ENCODE results near the gene RASGEF1B. TPM values are rescaled to one million over a fixed set of nuclear protein-coding genes. Genes with fewer than 3 reads are reported as not detected.

RASGEF1B gene
- total RNA-seq, 1 donor from 2014 or later, result 10.2 TPM

- no peak overlapping the region for H3K4me3 Mint-ChIP-seq (ENCODE audit: low read depth)
- H3K36me3 Mint-ChIP-seq (ENCODE audit: insufficient read depth), result peaks cover 38% of the 10 kb centered on the region
- no peak for TF ChIP-seq CTCF (IDR thresholded peaks at IDR 0.05; ENCODE audit: unreplicated experiment)
- H3K27ac Mint-ChIP-seq, result no peak overlapping the region
- DNase-seq (ENCODE audit: low spot score, unreplicated experiment), result no peak
- H3K27me3 Mint-ChIP-seq, result no peaks in the 10 kb centered on the region
- H3K4me1 Mint-ChIP-seq (ENCODE audit: low read depth), result peaks cover 1% of the 10 kb centered on the region
- no peaks in the 10 kb centered on the region for H3K9me3 Mint-ChIP-seq (ENCODE audit: low read depth)
Measured at GRCh38 chr4:81446634-81447033, 25.1 kb downstream of the RASGEF1B start.

- H3K27me3 Mint-ChIP-seq, result no peaks in the 10 kb centered on the region
- no peaks in the 10 kb centered on the region for H3K9me3 Mint-ChIP-seq (ENCODE audit: low read depth)
- H3K4me3 Mint-ChIP-seq (ENCODE audit: low read depth), result no peak overlapping the region
- peaks cover 40% of the 10 kb centered on the region for H3K36me3 Mint-ChIP-seq (ENCODE audit: insufficient read depth)
- DNase-seq (ENCODE audit: low spot score, unreplicated experiment), result no peak
- no peak overlapping the region for H3K27ac Mint-ChIP-seq
- no peak for TF ChIP-seq CTCF (IDR thresholded peaks at IDR 0.05; ENCODE audit: unreplicated experiment)
- H3K4me1 Mint-ChIP-seq (ENCODE audit: low read depth), result no peaks in the 10 kb centered on the region
Measured at GRCh38 chr4:81445196-81445595, 26.5 kb downstream of the RASGEF1B start.

GRCh38 chr4:81442484-81443085 is 29.1 kb downstream of the RASGEF1B start:
- no peak overlapping the region for H3K4me3 Mint-ChIP-seq (ENCODE audit: low read depth)
- H3K9me3 Mint-ChIP-seq (ENCODE audit: low read depth), result no peaks in the 10 kb centered on the region
- H3K27me3 Mint-ChIP-seq, result no peaks in the 10 kb centered on the region
- TF ChIP-seq CTCF (IDR thresholded peaks at IDR 0.05; ENCODE audit: unreplicated experiment), result no peak
- H3K27ac Mint-ChIP-seq, result no peak overlapping the region
- no peak for DNase-seq (ENCODE audit: low spot score, unreplicated experiment)
- peaks cover 46% of the 10 kb centered on the region for H3K36me3 Mint-ChIP-seq (ENCODE audit: insufficient read depth)
- H3K4me1 Mint-ChIP-seq (ENCODE audit: low read depth), result no peaks in the 10 kb centered on the region

- Mint-ChIP-seq H3K4me3 (ENCODE audit: low read depth) (no peak overlapping the region), H3K27ac (no peak overlapping the region), H3K4me1 (ENCODE audit: low read depth) (no peaks in the 10 kb centered on the region), H3K27me3 (no peaks in the 10 kb centered on the region), H3K36me3 (ENCODE audit: insufficient read depth) (peaks cover 39% of the 10 kb centered on the region), H3K9me3 (ENCODE audit: low read depth) (no peaks in the 10 kb centered on the region)
- TF ChIP-seq CTCF (IDR thresholded peaks at IDR 0.05; ENCODE audit: unreplicated experiment), result no peak
- no peak for DNase-seq (ENCODE audit: low spot score, unreplicated experiment)
Measured at GRCh38 chr4:81440949-81441348, 30.8 kb downstream of the RASGEF1B start.

GRCh38 chr4:81436941-81437574 is 34.6 kb downstream of the RASGEF1B start:
- no peaks in the 10 kb centered on the region for H3K9me3 Mint-ChIP-seq (ENCODE audit: low read depth)
- no peak for DNase-seq (ENCODE audit: low spot score, unreplicated experiment)
- TF ChIP-seq CTCF (IDR thresholded peaks at IDR 0.05; ENCODE audit: unreplicated experiment), result no peak
- H3K27ac Mint-ChIP-seq, result no peak overlapping the region
- no peaks in the 10 kb centered on the region for H3K4me1 Mint-ChIP-seq (ENCODE audit: low read depth)
- no peaks in the 10 kb centered on the region for H3K27me3 Mint-ChIP-seq
- H3K4me3 Mint-ChIP-seq (ENCODE audit: low read depth), result no peak overlapping the region
- H3K36me3 Mint-ChIP-seq (ENCODE audit: insufficient read depth), result peaks cover 23% of the 10 kb centered on the region
